GM23338 (cell line): Measurements from ENCODE around the gene PTPA. TPM values are rescaled to one million over a fixed set of nuclear protein-coding genes. Genes with fewer than 3 reads are reported as not detected.

Source experiments
- ATAC-seq: fragments of 200-7000 bp; cut with Tn5 transposase; 3 replicates; pipeline ENCODE4 v1.9.1; 2020
- DNase-seq: peaks from one replicate; pipeline ENCODE4 v3.0.0-alpha.2; 2015; ENCODE audit warnings: low spot score
- H2AFZ ChIP-seq: fragments of 200-600 bp; sonication (generic); 2 replicates; pipeline ENCODE4 v1.8.0; 2016; ENCODE audit warnings: antibody characterized with exemption, mild to moderate bottlenecking, moderate library complexity
- H3F3A ChIP-seq: fragments of 200-600 bp; sonication (generic); replicated peaks from 2 replicates; pipeline ENCODE4 v1.8.0; 2017; ENCODE audit warnings: antibody characterized with exemption, mixed run types, low read depth
- H3K27ac ChIP-seq: fragments of 200-600 bp; sonication (generic); 2 replicates; pipeline ENCODE4 v1.6.1; 2016; ENCODE audit warnings: low read depth
- H3K27me3 ChIP-seq: fragments of 200-600 bp; sonication (generic); 2 replicates; pipeline ENCODE4 v1.8.0; 2016; ENCODE audit warnings: mild to moderate bottlenecking, mixed run types, moderate library complexity; ENCODE audit not compliant: insufficient read depth
- H3K36me3 ChIP-seq: fragments of 200-600 bp; sonication (generic); 2 replicates; pipeline ENCODE4 v1.8.0; 2016; ENCODE audit warnings: mild to moderate bottlenecking; ENCODE audit not compliant: insufficient read depth
- H3K4me1 ChIP-seq: fragments of 200-600 bp; sonication (generic); 2 replicates; pipeline ENCODE4 v1.8.0; 2016; ENCODE audit warnings: mild to moderate bottlenecking, moderate library complexity; ENCODE audit not compliant: insufficient read depth
- H3K4me2 ChIP-seq: fragments of 200-600 bp; sonication (generic); 2 replicates; pipeline ENCODE4 v1.7.1; 2017; ENCODE audit warnings: mixed run types
- H3K4me3 ChIP-seq: fragments of 200-600 bp; sonication (generic); 2 replicates; pipeline ENCODE4 v1.6.1; 2016; ENCODE audit warnings: mixed run types
- H3K79me2 ChIP-seq: fragments of 200-600 bp; sonication (generic); replicated peaks from 2 replicates; pipeline ENCODE4 v1.8.0; 2017; ENCODE audit warnings: mild to moderate bottlenecking; ENCODE audit not compliant: insufficient read depth
- H3K9me2 ChIP-seq: fragments of 200-600 bp; sonication (generic); 2 replicates; pipeline ENCODE4 v1.8.0; 2017; ENCODE audit not compliant: insufficient read depth
- H4K20me1 ChIP-seq: fragments of 200-600 bp; sonication (generic); replicated peaks from 2 replicates; pipeline ENCODE4 v1.8.0; 2017; ENCODE audit warnings: mild to moderate bottlenecking; ENCODE audit not compliant: insufficient read depth
- H3K27ac Mint-ChIP-seq: 2 replicates; pipeline ENCODE4 v1.8.0; 2020; ENCODE audit warnings: inconsistent platforms, mild to moderate bottlenecking, moderate library complexity, mixed read lengths
- H3K27me3 Mint-ChIP-seq: 3 replicates; pipeline ENCODE4 v1.8.0; 2022; ENCODE audit warnings: low read depth, mild to moderate bottlenecking, moderate library complexity, mixed read lengths, inconsistent platforms; ENCODE audit not compliant: insufficient read depth, poor library complexity
- H3K36me3 Mint-ChIP-seq: 3 replicates; pipeline ENCODE4 v1.8.0; 2021; ENCODE audit warnings: low read depth, mild to moderate bottlenecking, inconsistent platforms, moderate library complexity, mixed read lengths
- H3K4me1 Mint-ChIP-seq: 3 replicates; pipeline ENCODE4 v1.8.0; 2020; ENCODE audit warnings: mild to moderate bottlenecking, inconsistent platforms, mixed read lengths
- H3K4me3 Mint-ChIP-seq: 3 replicates; pipeline ENCODE4 v1.8.0; 2021; ENCODE audit warnings: moderate library complexity, mild to moderate bottlenecking, inconsistent platforms, mixed read lengths
- H3K9me3 Mint-ChIP-seq: 3 replicates; pipeline ENCODE4 v1.8.0; 2020; ENCODE audit warnings: moderate library complexity, mild to moderate bottlenecking, inconsistent platforms, mixed read lengths
- CTCF ChIP-seq, 2 experiments: fragments of 200-600 bp in 1 of 2; sonication (generic) in 1 of 2; conservative IDR thresholded peaks; 2 replicates each; pipeline versions ENCODE4 v1.5.1 to v1.6.1; 2016 to 2017; ENCODE audit warnings: antibody characterized with exemption in 2 of 2, low read depth in 2 of 2, mild to moderate bottlenecking in 2 of 2, moderate library complexity in 1 of 2
- EZH2 ChIP-seq: fragments of 200-600 bp; sonication (generic); IDR thresholded peaks from one replicate; pipeline ENCODE4 v1.8.0; 2017; ENCODE audit warnings: antibody characterized with exemption, mild to moderate bottlenecking, low read depth; ENCODE audit not compliant: unreplicated experiment
- EZH2phosphoT487 ChIP-seq: fragments of 200-600 bp; sonication (generic); IDR thresholded peaks from one replicate; pipeline ENCODE4 v1.8.1; 2018; ENCODE audit warnings: antibody characterized with exemption; ENCODE audit not compliant: unreplicated experiment
- JUNB ChIP-seq: IDR thresholded peaks from one replicate; pipeline ENCODE4 v1.6.1; 2016; ENCODE audit warnings: antibody characterized with exemption; ENCODE audit not compliant: unreplicated experiment
- NANOG ChIP-seq: IDR thresholded peaks from 2 replicates; pipeline ENCODE4 v1.6.1; 2016; ENCODE audit warnings: antibody characterized with exemption, borderline replicate concordance
- POLR2AphosphoS5 ChIP-seq: IDR thresholded peaks from 2 replicates; pipeline ENCODE4 v1.6.1; 2016; ENCODE audit warnings: antibody characterized with exemption, low read depth
- REST ChIP-seq: IDR thresholded peaks from one replicate; pipeline ENCODE4 v1.6.1; 2018; ENCODE audit warnings: antibody characterized with exemption; ENCODE audit not compliant: unreplicated experiment
- ZNF114 ChIP-seq: fragments of 250-450 bp; sonication (Bioruptor Pico); IDR thresholded peaks from 2 replicates; pipeline ENCODE4 v1.5.0; 2020; ENCODE audit warnings: mild to moderate bottlenecking, moderate library complexity
- polyA plus RNA-seq: library from polyadenylated mRNA; unstranded; fragments of >200 nt; fragmentation: Nextera tagmentation; extraction: Ambion mirVana; gene quantifications from 2 replicates; pipeline ENCODE4 v1.2.1, GENCODE V29; 2016
- total RNA-seq: library from RNA; depleted of rRNA; stranded (reverse); fragments of >200 nt; shearing (Covaris generic); gene quantifications from 2 replicates; pipeline ENCODE4 v1.2.3, GENCODE V29; 2014
- TF ChIP-seq, protein P1 (sequence below): fragments of 250-450 bp; sonication (Bioruptor Pico); IDR thresholded peaks from 2 replicates; pipeline ENCODE4 v1.5.0; 2020; ENCODE audit warnings: mild to moderate bottlenecking, moderate library complexity
- TF ChIP-seq, protein P2 (sequence below): IDR thresholded peaks from 2 replicates; pipeline ENCODE4 v1.6.1; 2016; ENCODE audit warnings: antibody characterized with exemption

The PTPA gene
- total and polyA plus RNA-seq, 2 experiments from 2014 or later = 53.9 to 122 TPM

DNA sequence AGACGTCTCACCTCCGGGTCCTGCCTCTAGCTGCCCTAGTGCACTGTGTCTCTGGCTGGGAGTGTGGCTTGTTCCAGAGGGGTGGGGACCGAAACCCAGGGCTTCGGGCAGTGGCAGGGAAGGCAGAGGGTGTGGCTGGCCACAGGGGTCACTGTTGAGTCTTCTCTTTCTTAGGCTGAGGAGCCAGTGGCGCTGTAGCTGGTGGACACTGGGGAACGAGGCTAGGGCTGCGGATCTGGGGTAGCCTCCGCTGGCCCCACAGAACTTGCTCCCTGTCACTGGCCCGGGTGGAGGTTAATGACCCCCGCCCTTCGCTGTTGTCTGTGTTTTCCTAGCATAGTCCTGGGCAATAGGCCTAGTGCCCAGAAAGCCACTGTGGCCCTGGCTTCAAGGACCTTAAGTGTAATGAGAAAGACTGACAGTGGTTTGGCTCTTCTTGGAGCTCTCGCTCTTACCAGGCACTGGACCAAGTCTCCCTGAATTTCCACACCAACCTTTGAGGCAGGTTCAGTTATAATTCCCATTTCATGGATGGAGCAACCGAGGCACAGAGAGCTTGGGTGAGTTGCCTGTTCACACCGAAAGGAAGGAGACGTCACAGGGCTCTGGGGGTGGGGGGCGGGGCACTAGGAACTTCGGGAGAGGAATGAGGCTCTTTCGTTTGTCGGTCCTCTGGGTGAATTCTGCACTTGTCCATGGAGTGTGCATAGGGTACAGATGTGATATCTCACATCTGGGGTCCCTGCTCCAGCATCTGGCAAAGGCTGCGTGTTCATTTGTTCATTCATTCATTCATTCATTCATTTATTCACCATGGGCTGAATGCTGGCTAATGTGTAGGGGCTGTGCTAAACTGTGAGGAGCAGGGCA, 71.6 kb downstream of the PTPA start (continued):
- TF ChIP-seq, protein P1, sequence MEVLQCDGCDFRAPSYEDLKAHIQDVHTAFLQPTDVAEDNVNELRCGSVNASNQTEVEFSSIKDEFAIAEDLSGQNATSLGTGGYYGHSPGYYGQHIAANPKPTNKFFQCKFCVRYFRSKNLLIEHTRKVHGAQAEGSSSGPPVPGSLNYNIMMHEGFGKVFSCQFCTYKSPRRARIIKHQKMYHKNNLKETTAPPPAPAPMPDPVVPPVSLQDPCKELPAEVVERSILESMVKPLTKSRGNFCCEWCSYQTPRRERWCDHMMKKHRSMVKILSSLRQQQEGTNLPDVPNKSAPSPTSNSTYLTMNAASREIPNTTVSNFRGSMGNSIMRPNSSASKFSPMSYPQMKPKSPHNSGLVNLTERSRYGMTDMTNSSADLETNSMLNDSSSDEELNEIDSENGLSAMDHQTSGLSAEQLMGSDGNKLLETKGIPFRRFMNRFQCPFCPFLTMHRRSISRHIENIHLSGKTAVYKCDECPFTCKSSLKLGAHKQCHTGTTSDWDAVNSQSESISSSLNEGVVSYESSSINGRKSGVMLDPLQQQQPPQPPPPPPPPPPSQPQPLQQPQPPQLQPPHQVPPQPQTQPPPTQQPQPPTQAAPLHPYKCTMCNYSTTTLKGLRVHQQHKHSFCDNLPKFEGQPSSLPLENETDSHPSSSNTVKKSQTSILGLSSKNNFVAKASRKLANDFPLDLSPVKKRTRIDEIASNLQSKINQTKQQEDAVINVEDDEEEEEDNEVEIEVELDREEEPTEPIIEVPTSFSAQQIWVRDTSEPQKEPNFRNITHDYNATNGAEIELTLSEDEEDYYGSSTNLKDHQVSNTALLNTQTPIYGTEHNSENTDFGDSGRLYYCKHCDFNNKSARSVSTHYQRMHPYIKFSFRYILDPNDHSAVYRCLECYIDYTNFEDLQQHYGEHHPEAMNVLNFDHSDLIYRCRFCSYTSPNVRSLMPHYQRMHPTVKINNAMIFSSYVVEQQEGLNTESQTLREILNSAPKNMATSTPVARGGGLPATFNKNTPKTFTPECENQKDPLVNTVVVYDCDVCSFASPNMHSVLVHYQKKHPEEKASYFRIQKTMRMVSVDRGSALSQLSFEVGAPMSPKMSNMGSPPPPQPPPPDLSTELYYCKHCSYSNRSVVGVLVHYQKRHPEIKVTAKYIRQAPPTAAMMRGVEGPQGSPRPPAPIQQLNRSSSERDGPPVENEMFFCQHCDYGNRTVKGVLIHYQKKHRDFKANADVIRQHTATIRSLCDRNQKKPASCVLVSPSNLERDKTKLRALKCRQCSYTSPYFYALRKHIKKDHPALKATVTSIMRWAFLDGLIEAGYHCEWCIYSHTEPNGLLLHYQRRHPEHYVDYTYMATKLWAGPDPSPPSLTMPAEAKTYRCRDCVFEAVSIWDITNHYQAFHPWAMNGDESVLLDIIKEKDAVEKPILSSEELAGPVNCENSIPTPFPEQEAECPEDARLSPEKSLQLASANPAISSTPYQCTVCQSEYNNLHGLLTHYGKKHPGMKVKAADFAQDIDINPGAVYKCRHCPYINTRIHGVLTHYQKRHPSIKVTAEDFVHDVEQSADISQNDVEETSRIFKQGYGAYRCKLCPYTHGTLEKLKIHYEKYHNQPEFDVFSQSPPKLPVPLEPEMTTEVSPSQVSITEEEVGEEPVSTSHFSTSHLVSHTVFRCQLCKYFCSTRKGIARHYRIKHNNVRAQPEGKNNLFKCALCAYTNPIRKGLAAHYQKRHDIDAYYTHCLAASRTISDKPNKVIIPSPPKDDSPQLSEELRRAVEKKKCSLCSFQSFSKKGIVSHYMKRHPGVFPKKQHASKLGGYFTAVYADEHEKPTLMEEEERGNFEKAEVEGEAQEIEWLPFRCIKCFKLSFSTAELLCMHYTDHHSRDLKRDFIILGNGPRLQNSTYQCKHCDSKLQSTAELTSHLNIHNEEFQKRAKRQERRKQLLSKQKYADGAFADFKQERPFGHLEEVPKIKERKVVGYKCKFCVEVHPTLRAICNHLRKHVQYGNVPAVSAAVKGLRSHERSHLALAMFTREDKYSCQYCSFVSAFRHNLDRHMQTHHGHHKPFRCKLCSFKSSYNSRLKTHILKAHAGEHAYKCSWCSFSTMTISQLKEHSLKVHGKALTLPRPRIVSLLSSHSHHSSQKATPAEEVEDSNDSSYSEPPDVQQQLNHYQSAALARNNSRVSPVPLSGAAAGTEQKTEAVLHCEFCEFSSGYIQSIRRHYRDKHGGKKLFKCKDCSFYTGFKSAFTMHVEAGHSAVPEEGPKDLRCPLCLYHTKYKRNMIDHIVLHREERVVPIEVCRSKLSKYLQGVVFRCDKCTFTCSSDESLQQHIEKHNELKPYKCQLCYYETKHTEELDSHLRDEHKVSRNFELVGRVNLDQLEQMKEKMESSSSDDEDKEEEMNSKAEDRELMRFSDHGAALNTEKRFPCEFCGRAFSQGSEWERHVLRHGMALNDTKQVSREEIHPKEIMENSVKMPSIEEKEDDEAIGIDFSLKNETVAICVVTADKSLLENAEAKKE (CRISPR knock-in tag) = no peak

GRCh38 chr9:129183495-129184218, 72.4 kb downstream of the PTPA start:
- Histone ChIP-seq H3K4me3 (no peak overlapping the region), H3K4me1 (peaks cover 6% of the 10 kb centered on the region; the same call in 1 of the 2 replicates), H4K20me1 (peaks cover 29% of the 10 kb centered on the region), H2AFZ (no peak overlapping the region), H3K36me3 (no peaks in the 10 kb centered on the region), H3K79me2 (no peaks in the 10 kb centered on the region), H3F3A (peaks cover 15% of the 10 kb centered on the region; the same call in 1 of the 2 replicates), H3K27ac (no peak overlapping the region), H3K4me2 (no peak overlapping the region), H3K27me3 (peaks cover 49% of the 10 kb centered on the region), H3K9me2 (no peaks in the 10 kb centered on the region)
- Mint-ChIP-seq H3K9me3 (no peaks in the 10 kb centered on the region; the same call in 2 of the 3 replicates), H3K27ac (no peak overlapping the region), H3K36me3 (no peaks in the 10 kb centered on the region), H3K4me1 (peaks cover 17% of the 10 kb centered on the region), H3K27me3 (peaks cover 67% of the 10 kb centered on the region), H3K4me3 (no peak overlapping the region)
- no peak for DNase-seq
- no peak for ATAC-seq
- TF ChIP-seq NANOG (no peak), CTCF (conservative IDR thresholded peaks at IDR 0.05; ENCODE audit: low read depth in 2 of 2) (no peak), REST (no peak), POLR2AphosphoS5 (no peak), JUNB (no peak), ZNF114 (no peak), EZH2 (no peak), EZH2phosphoT487 (no peak)
- TF ChIP-seq, protein P2, sequence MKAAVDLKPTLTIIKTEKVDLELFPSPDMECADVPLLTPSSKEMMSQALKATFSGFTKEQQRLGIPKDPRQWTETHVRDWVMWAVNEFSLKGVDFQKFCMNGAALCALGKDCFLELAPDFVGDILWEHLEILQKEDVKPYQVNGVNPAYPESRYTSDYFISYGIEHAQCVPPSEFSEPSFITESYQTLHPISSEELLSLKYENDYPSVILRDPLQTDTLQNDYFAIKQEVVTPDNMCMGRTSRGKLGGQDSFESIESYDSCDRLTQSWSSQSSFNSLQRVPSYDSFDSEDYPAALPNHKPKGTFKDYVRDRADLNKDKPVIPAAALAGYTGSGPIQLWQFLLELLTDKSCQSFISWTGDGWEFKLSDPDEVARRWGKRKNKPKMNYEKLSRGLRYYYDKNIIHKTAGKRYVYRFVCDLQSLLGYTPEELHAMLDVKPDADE = no peak
